NCI-H524 (cell line): Measurements from ENCODE around the gene ACOXL.

Source experiments
- DNase-seq, 2 experiments: peaks; one replicate each; lab custom pipeline; 2025; lab: John Stamatoyannopoulos, UW

ACOXL gene

GRCh38 chr2:110875384-110875725, 143.0 kb downstream of the ACOXL start:
- DNase-seq, result no peak

- no peak for DNase-seq
These were observed 144.0 kb downstream of the ACOXL start for GRCh38 chr2:110876167-110876999.

GRCh38 chr2:110877031-110877827, 144.9 kb downstream of the ACOXL start:
- DNase-seq, result no peak

GRCh38 chr2:110878150-110878549, 145.8 kb downstream of the ACOXL start:
- DNase-seq, result no peak

- no peak for DNase-seq
These were observed 149.5 kb downstream of the ACOXL start for GRCh38 chr2:110881908-110882307.

GRCh38 chr2:110883406-110883805, 151.0 kb downstream of the ACOXL start:
- no peak for DNase-seq

GRCh38 chr2:110885256-110885655, 152.9 kb downstream of the ACOXL start:
- DNase-seq, result no peak

GRCh38 chr2:110886826-110887573, 154.6 kb downstream of the ACOXL start:
- DNase-seq, result no peak

GRCh38 chr2:110888411-110888810, 156.0 kb downstream of the ACOXL start:
- no peak for DNase-seq

GRCh38 chr2:110891626-110892025, 159.3 kb downstream of the ACOXL start:
- no peak for DNase-seq

GRCh38 chr2:110896226-110896625, 163.9 kb downstream of the ACOXL start:
- DNase-seq, result no peak

GRCh38 chr2:110897966-110898365, 165.6 kb downstream of the ACOXL start:
- no peak for DNase-seq

GRCh38 chr2:110900191-110900590, 167.8 kb downstream of the ACOXL start:
- DNase-seq, result no peak

GRCh38 chr2:110903548-110903947, 171.2 kb downstream of the ACOXL start:
- no peak for DNase-seq

- DNase-seq, result no peak
These were observed 171.9 kb downstream of the ACOXL start for GRCh38 chr2:110904116-110904778.

- DNase-seq, result no peak
These were observed 172.4 kb downstream of the ACOXL start for GRCh38 chr2:110904779-110905148.

GRCh38 chr2:110905217-110905616, 172.8 kb downstream of the ACOXL start:
- DNase-seq, result no peak

GRCh38 chr2:110906613-110907298, 174.4 kb downstream of the ACOXL start:
- DNase-seq, result no peak

GRCh38 chr2:110909501-110909900, 177.1 kb downstream of the ACOXL start:
- DNase-seq, result no peak

- DNase-seq, result no peak
These were observed 178.1 kb downstream of the ACOXL start for GRCh38 chr2:110910423-110910822.

GRCh38 chr2:110919738-110920137, 187.4 kb downstream of the ACOXL start:
- no peak for DNase-seq

- no peak for DNase-seq
These were observed 193.1 kb downstream of the ACOXL start for GRCh38 chr2:110925479-110925878.
